SK-N-SH (cell line): ENCODE measurements around the gene NTN1.

ENCODE experiments used
- FOXM1 ChIP-seq: IDR thresholded peaks from 2 replicates; pipeline ENCODE4 v1.4.0; 2012; ENCODE audit warnings: low read depth, mild to moderate bottlenecking
- GABPA ChIP-seq: IDR thresholded peaks from 2 replicates; pipeline ENCODE4 v1.4.0; 2012; ENCODE audit warnings: low read depth, mild to moderate bottlenecking

DNA sequence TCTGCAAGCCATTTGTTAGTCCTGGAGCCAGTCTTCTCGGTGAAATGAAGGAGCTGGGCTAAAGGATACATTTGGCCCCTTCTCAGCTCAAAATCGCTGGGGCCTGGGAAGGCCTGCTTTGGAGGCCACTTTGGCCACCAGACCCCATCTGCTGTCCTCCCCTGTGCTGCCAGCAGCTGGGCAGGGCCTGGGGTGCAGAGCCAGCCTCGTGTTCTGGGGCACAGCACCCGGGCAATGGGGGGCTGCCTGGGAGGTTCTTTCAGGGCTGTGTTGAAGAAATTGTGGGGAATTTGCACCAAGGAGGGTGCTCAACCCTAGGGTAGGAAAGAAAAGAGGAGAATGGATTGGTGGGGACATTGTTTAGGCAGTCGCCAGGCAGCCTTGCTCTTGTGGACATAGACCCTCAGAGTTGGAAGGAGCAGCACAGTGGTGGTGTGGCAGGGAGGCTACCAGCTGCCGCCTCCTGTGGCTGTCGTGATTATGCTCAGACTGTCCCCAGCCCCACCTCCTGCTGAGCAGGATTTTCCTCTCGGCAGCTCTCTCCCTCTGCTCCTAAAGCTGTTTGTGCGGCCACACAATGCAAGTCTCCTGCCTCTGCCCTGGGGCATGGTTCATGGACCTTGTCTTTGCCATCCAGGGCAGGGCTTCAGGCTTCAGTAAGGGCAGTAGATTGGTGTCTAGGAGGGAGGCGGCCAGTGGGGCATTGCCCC lies 174.8 kb downstream of the NTN1 start:
- no peak for TF ChIP-seq GABPA
- no peak for TF ChIP-seq FOXM1
